Forelimb muscle (tissue), 1 donor: ENCODE measurements around the gene CACNA1H. TPM values are rescaled to one million over a fixed set of nuclear protein-coding genes. Genes with fewer than 3 reads are reported as not detected.
"Not testable (repeated sequence)": the region's sequence is repeated elsewhere in the genome, so short reads cannot be mapped to it uniquely, and the experiment has no call there.

ENCODE experiments used
- DNase-seq: peaks from one replicate; pipeline ENCODE4 v3.0.0-alpha.2; 2013; ENCODE audit warnings: low read depth
- polyA plus RNA-seq: library from polyadenylated mRNA; unstranded; fragments of 120-200 nt; gene quantifications from one replicate; pipeline ENCODE4 v1.2.1, GENCODE V29; 2013; ENCODE audit not compliant: insufficient read length

The CACNA1H gene
- polyA plus RNA-seq, 1 donor = 51.6 TPM

DNA sequence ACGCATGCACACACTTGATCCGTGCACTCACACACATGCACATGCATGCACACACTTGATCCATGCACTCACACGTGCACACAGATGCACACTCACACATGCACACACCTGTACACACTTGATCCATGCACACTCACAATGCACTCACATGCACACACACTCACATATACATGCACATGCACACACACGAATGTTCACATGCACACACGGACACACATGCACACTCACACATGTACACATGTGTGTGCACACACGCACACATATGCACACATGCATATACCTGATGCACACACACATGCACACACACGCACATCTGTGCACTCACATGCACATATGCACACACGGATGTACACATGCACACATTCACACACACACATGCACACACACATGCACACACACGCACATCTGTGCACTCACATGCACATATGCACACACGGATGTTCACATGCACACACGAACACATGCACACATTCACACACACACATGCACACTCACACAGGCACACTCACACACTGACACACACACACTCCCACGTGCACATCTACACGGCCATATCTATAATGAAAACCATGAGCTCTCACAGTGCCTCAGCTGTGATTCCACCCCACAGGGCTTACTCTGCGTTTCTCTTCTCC, 95.1 kb downstream of the CACNA1H start:
- DNase-seq = not testable (repeated sequence)

GRCh38 chr16:1249031-1249755, 96.3 kb downstream of the CACNA1H start:
- DNase-seq = not testable (repeated sequence)

DNA sequence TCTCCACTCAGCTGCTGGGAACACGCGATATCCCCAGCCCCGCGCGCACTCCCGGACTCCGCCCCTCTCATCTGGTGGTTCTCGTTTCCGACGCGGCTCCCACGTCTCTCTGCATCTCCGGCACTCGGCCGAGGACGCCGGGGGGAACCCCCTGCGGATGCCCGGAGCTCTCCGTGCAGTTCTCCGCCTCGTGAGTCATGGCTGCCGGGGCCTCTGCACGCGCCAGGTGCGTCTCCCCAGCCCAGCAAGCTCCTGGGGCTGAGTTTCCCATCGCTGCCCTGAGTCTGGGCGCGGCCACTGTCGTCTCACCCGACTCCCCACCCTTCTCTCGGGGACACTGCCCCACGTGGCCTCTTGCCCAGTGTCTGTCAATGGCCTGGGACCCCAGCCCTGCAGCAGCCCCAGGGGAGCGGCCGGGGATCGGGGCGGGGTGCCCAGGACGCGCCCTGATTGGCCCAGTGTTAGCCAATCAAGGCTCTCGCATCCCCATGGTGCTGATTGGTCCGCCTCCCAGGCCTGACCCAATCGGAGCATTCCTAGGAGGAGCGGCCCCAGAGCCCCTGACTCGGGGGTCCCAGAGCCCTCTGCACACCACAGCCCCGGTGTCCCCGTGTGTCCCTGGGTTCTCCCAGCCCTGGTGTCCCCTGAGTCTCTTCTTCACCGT, 100.9 kb downstream of the CACNA1H start:
- not testable (repeated sequence) for DNase-seq

GRCh38 chr16:1254821-1255220, 101.9 kb downstream of the CACNA1H start:
- not testable (repeated sequence) for DNase-seq

GRCh38 chr16:1255276-1256122, 102.6 kb downstream of the CACNA1H start, which contains the start of gene TPSD1:
Gene TPSD1 (plus strand): TSS chr16:1256069. CDS start chr16:1256281, 212 bp downstream.
- not testable (repeated sequence) for DNase-seq

DNA sequence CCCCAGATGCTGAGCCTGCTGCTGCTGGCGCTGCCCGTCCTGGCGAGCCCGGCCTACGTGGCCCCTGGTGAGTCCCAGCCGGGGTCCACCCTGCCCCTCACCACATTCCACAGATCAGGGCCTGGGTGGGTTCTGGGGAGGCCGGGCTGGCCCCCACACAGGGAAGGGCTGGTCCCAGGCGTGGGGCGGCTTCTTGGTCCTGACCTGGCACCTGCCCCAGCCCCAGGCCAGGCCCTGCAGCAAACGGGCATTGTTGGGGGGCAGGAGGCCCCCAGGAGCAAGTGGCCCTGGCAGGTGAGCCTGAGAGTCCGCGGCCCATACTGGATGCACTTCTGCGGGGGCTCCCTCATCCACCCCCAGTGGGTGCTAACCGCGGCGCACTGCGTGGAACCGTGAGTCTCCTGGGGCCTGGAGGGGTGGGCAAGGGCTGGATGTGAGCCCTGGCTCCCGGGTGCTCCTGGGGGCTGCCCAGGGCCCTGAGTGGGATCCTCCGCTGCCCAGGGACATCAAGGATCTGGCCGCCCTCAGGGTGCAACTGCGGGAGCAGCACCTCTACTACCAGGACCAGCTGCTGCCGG, 103.5 kb downstream of the CACNA1H start:
- not testable (repeated sequence) for DNase-seq

GRCh38 chr16:1256874-1257322, 104.0 kb downstream of the CACNA1H start:
- DNase-seq = no peak

DNA sequence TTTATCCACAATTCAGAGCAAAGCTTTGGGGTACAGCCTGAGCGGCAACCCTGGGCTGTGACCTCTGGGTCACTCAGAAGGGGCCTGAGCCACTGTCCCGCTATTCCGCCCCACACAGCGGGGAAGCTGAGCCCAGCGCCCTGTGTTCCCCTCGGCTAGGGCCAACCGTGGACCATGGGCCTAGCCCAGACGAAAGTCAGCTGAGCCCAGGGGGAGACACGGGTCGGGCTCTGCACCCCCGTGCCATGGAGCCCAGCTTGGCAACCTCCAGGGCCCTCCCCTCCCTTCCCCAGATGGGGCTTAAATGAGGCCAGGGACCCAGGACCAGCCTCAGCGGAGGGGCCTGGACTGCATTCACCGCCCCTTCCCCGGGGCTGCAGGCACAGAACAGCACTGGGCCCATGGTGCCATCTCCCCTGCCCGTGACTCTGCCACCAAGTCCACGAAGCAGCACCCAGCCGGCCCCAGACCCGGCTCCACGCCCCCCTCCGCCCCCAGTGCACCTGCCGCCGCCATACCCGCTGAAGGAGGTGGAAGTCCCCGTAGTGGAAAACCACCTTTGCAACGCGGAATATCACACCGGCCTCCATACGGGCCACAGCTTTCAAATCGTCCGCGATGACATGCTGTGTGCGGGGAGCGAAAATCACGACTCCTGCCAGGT, 104.8 kb downstream of the CACNA1H start:
- DNase-seq = no peak

- DNase-seq = no peak
These were observed 105.3 kb downstream of the CACNA1H start for GRCh38 chr16:1258225-1258600.

- DNase-seq = no peak
These were observed 106.2 kb downstream of the CACNA1H start for GRCh38 chr16:1258906-1259759.

DNA sequence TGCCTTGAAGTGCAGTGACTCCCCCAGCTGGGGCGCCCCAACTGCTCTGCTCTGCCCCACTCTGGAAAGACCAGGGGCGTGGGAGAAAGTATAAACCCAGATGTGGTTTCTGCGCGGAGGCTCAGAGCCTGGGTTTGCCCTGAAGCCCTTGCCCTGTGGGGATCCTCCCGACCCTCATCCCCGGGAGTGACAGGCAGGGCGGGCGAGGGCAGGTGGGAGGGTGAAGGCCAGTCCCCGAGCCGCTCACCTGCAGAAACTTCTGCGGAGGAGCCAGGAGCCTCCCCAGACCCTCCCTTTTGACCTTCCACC, 106.8 kb downstream of the CACNA1H start:
- no peak for DNase-seq

DNA sequence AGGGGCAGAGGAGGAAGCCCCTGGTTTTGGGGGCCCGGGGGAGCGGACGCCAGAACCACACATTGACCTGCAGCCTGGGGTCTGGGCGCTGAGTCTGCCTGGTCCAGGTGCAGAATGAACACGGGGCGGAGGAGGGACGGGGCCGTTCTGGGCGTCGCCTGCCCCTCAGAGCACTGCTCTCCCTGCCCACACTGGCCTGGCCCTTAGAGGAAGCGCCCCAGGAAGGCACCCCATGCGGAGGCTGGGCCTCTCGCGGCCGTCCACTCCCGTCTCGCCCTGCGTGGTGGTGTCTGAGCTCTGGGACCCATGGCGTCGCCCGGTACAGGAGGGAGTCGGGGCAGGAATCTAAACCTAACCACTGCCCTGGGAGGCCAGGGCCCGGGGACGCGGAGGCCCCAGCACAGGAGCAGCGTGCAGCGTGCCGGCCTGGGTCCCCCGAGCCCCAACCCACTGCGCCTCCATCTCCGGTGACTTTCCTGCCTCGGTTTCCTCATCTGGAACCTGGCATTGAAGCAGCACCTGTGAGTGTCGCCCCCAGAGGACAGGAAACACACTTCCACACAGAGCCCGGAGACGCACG, 107.3 kb downstream of the CACNA1H start:
- no peak for DNase-seq

DNA sequence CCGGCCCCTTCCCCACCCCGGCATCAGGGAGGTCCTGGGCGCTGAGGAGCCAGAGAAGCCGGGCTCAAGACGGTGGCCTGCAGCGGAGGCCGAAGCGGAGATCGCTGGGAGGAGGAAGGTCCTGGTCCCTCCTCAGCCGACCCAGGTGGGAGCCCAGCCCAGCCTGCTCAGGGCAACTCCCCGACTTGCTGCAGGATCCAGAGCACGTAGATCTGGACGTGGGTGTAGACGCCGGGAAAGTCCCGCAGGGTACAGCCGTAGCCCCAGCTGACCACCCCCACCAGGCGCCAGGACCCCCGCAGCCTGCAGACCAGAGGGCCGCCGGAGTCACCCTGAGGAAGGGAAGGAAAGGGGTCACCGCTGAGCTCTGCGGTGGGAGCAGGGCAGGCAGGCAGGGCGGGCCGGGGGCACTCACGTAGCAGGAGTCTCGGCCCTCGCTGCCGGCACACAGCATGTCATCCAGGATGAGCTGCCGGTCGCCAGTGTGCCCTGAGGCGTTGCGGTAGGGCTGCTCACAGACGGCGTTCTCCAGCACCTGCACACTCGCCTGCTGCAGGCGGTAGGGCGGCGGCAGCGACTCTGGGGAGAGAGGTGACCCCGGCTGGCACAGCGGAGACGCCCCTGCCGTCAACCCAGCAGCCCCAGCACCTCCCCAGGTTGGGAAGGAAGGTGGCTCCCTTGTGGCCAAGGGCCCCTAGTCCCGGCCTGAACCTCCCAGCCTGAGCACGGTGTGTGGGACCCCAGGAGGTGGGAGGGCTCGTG, 108.4 kb downstream of the CACNA1H start:
- no peak for DNase-seq

DNA sequence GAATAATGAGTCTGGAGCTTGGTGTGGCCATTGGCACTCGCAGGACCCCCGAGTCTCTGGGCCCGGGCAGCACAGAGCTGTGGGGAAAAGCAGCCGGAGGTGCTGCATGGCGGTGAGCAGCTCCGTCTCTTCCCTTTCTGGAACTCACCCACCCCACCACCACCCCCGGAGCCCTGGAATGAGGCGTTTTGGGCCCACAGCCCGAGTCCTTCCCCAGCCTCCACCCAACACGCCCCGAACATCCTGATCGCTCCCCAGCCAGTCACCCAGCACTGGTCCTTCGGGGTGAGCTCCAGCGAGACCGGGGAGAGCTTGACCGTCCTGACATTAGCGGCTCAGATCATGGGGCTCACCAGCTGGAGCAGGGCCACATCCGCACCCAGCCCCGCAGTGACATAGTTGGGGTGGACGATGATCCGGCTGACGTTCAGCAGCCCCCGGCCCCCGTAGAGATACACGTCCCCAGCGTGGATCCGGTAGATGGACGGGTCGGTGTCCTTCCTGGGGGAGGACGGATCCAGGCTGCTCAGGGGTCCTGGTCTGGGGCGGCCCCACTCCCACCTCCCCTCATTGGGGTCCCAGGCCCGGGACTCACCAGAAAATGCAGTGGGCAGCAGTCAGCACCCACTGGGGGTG, 109.4 kb downstream of the CACNA1H start:
- no peak for DNase-seq

GRCh38 chr16:1262846-1263221, 109.9 kb downstream of the CACNA1H start:
- DNase-seq = no peak

- no peak for DNase-seq
These were observed 110.9 kb downstream of the CACNA1H start for GRCh38 chr16:1263591-1264344.

- no peak for DNase-seq
These were observed 111.6 kb downstream of the CACNA1H start for GRCh38 chr16:1264345-1265089.
